ENCODE measurements around the gene KCNAB2. TPM values are rescaled to one million over a fixed set of nuclear protein-coding genes. Genes with fewer than 3 reads are reported as not detected.

The KCNAB2 gene
- total RNA-seq, 4 donors from 2014 or later, result 4.2 to 12.0 (median 10.0) TPM

- DNase-seq (ENCODE audit: low spot score in 2 of 2), result no peak
- WGBS, 2 donors, result 64 to 92% methylated on average over 2 of the region's 2 CpGs
- TF ChIP-seq POLR2A (IDR thresholded peaks at IDR 0.05), result no peak
- TF ChIP-seq CTCF (IDR thresholded peaks at IDR 0.05), result no peak
- intact Hi-C loops (cut with DNase I; ENCODE audit: low total_unique reads), result no loop called here
- no peak overlapping the region for H3K4me3 ChIP-seq (ENCODE audit: low read depth, poor library complexity, severe bottlenecking)
Observed at GRCh38 chr1:6140413-6140812, 94.7 kb downstream of the KCNAB2 start.

GRCh38 chr1:6141592-6141991, 95.9 kb downstream of the KCNAB2 start:
- 27 to 49% methylated on average over 7 of the region's 7 CpGs for WGBS, 2 donors
- TF ChIP-seq CTCF (IDR thresholded peaks at IDR 0.05) (no peak), POLR2A (IDR thresholded peaks at IDR 0.05) (no peak)
- H3K4me3 ChIP-seq (ENCODE audit: low read depth, poor library complexity, severe bottlenecking), result no peak overlapping the region
- DNase-seq (ENCODE audit: low spot score in 2 of 2), result no peak
- intact Hi-C loops (cut with DNase I; ENCODE audit: low total_unique reads), result no loop called here

GRCh38 chr1:6142036-6142621, 96.4 kb downstream of the KCNAB2 start:
- WGBS, 2 donors, result 94 to 95% methylated on average over 29 to 33 of the region's 33 CpGs
- no peak for TF ChIP-seq CTCF (IDR thresholded peaks at IDR 0.05)
- TF ChIP-seq POLR2A (IDR thresholded peaks at IDR 0.05), result no peak
- intact Hi-C loops (cut with DNase I; ENCODE audit: low total_unique reads), result no loop called here
- no peak for DNase-seq (ENCODE audit: low spot score in 2 of 2)
- H3K4me3 ChIP-seq (ENCODE audit: low read depth, poor library complexity, severe bottlenecking), result no peak overlapping the region

- 79 to 82% methylated on average over 4 of the region's 4 CpGs for WGBS, 2 donors
- TF ChIP-seq CTCF (IDR thresholded peaks at IDR 0.05), result no peak
- TF ChIP-seq POLR2A (IDR thresholded peaks at IDR 0.05), result no peak
- intact Hi-C loops (cut with DNase I; ENCODE audit: low total_unique reads), result no loop called here
- H3K4me3 ChIP-seq (ENCODE audit: low read depth, poor library complexity, severe bottlenecking), result no peak overlapping the region
- no peak for DNase-seq (ENCODE audit: low spot score in 2 of 2)
Observed at GRCh38 chr1:6142734-6143133, 97.0 kb downstream of the KCNAB2 start.

- intact Hi-C loops (cut with DNase I; ENCODE audit: low total_unique reads), result no loop called here
- TF ChIP-seq CTCF (IDR thresholded peaks at IDR 0.05), result no peak
- TF ChIP-seq POLR2A (IDR thresholded peaks at IDR 0.05), result no peak
- 91 to 92% methylated on average over 2 to 4 of the region's 4 CpGs for WGBS, 2 donors
Observed at GRCh38 chr1:6143395-6143794, 97.7 kb downstream of the KCNAB2 start.

GRCh38 chr1:6144175-6144574, 98.5 kb downstream of the KCNAB2 start:
- intact Hi-C loops (cut with DNase I; ENCODE audit: low total_unique reads), result loop anchor here (1.0 kb wide), 1 partner anchor 26 kb away; no protein-coding TSS in a partner anchor
- H3K4me3 ChIP-seq (ENCODE audit: low read depth, poor library complexity, severe bottlenecking), result no peak overlapping the region
- WGBS, 2 donors, result 82 to 83% methylated on average over 7 of the region's 7 CpGs
- no peak for DNase-seq (ENCODE audit: low spot score in 2 of 2)
- no peak for TF ChIP-seq CTCF (IDR thresholded peaks at IDR 0.05)
- TF ChIP-seq POLR2A (IDR thresholded peaks at IDR 0.05), result no peak

More at GRCh38 chr1:6143395-6143794, 97.7 kb downstream of the KCNAB2 start:
- DNase-seq (ENCODE audit: low spot score in 2 of 2), result no peak
- H3K4me3 ChIP-seq (ENCODE audit: low read depth, poor library complexity, severe bottlenecking), result no peak overlapping the region

Measured in lower leg skin (tissue), 4 donors.